Measurements from ENCODE around the gene KATNAL1. TPM values are rescaled to one million over a fixed set of nuclear protein-coding genes. Genes with fewer than 3 reads are reported as not detected.

The KATNAL1 gene
- total and polyA plus RNA-seq, 10 of the 15 experiments (the other 5 are each of a cell fraction or from before 2014, with no cell fraction given) = 6.5 to 18.7 (median 11.7) TPM

DNA sequence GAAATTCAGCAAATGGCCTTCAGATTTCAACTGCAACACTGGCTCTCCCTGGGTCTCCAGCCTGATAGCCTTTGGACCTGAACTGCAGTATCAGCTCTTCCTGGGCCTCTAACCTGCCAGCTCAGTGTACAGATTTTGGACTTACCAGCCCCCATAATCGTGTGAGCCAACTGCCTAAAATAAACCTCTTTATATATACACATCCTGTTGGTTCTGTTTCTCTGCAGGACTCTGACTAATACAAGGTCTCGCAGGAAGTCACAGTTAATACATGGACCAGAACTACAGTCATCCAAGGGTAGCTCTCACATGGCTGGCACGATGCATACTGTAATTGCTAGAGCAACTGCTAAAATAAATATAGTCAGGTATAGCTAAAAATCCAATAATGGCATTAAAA, 85.1 kb downstream of the KATNAL1 start (continued):
- no peak for TF ChIP-seq NR2F1 (conservative IDR thresholded peaks at IDR 0.05)

DNA sequence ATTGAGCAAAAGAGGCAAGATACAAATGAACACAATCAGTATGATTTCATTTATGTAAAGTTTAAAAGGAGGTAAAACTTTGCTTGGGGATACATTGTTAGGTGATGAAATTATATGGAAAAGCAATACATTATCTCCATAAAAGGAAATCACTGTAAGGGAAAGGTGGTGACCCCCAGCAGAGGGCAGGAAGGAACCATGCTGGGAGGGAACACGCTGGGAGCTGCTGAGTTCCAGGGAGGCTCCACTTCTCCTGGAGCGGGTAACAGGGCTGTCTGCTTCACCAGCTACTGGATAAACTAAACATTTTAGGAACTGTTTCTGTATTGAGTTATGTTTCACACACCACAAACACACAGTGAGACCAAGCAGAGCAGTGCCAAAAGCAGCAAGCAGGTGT, 91.2 kb downstream of the KATNAL1 start:
- no peak overlapping the region for H3K4me3 ChIP-seq
- no peak overlapping the region for H2AFZ ChIP-seq (ENCODE audit: control insufficient read depth, low read depth, low read length)
- in situ Hi-C loops (cut with MboI) = no loop called here
- H3K4me1 ChIP-seq (ENCODE audit: control insufficient read depth, insufficient read depth, low read length) = no peaks in the 10 kb centered on the region
- DNase-seq (ENCODE audit: low read depth, low spot score) (no peak), FAIRE-seq (no peak), ATAC-seq (no peak)
- no peaks in the 10 kb centered on the region for H4K20me1 ChIP-seq (ENCODE audit: control insufficient read depth, insufficient read depth)
- H3K27ac ChIP-seq (ENCODE audit: control insufficient read depth, insufficient read depth) = no peak overlapping the region
- POLR2A ChIA-PET = no interaction called here
- CTCF ChIA-PET = no interaction called here
- no peaks in the 10 kb centered on the region for H3K27me3 ChIP-seq (replicated peaks in 1 of 2; ENCODE audit: control insufficient read depth in 2 of 2, insufficient read depth in 2 of 2, low read length in 1 of 2)
- SMC1A ChIA-PET (ENCODE audit: uncharacterized antibody, unreplicated experiment) = no interaction called here
- no peaks in the 10 kb centered on the region; a peak in 1 of 4 replicates for H3K36me3 ChIP-seq (ENCODE audit: control insufficient read depth in 2 of 2, insufficient read depth in 2 of 2, low read length in 1 of 2)
- TF ChIP-seq CBX3 (IDR thresholded peaks at IDR 0.05; ENCODE audit: borderline replicate concordance, low read depth) (no peak), RBBP5 (conservative IDR thresholded peaks at IDR 0.05) (no peak), ZNF217 (IDR thresholded peaks at IDR 0.05) (no peak), POU2F2 (IDR thresholded peaks at IDR 0.05; ENCODE audit: borderline replicate concordance, low read depth, low read length) (no peak), YBX1 (IDR thresholded peaks at IDR 0.05) (no peak), MAX (IDR thresholded peaks at IDR 0.05; ENCODE audit: low read depth, low read length) (no peak), HDAC2 (IDR thresholded peaks at IDR 0.05) (no peak), RAD51 (IDR thresholded peaks at IDR 0.05) (no peak), RCOR1 (conservative IDR thresholded peaks at IDR 0.05; ENCODE audit: low read depth, low read length) (no peak)
- TF ChIP-seq, protein P1, sequence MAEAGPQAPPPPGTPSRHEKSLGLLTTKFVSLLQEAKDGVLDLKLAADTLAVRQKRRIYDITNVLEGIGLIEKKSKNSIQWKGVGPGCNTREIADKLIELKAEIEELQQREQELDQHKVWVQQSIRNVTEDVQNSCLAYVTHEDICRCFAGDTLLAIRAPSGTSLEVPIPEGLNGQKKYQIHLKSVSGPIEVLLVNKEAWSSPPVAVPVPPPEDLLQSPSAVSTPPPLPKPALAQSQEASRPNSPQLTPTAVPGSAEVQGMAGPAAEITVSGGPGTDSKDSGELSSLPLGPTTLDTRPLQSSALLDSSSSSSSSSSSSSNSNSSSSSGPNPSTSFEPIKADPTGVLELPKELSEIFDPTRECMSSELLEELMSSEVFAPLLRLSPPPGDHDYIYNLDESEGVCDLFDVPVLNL (IDR thresholded peaks at IDR 0.05; ENCODE audit: low read depth, low read length) = no peak
- TF ChIP-seq, protein P2, sequence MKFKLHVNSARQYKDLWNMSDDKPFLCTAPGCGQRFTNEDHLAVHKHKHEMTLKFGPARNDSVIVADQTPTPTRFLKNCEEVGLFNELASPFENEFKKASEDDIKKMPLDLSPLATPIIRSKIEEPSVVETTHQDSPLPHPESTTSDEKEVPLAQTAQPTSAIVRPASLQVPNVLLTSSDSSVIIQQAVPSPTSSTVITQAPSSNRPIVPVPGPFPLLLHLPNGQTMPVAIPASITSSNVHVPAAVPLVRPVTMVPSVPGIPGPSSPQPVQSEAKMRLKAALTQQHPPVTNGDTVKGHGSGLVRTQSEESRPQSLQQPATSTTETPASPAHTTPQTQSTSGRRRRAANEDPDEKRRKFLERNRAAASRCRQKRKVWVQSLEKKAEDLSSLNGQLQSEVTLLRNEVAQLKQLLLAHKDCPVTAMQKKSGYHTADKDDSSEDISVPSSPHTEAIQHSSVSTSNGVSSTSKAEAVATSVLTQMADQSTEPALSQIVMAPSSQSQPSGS (IDR thresholded peaks at IDR 0.05; ENCODE audit: low read length) = no peak
- TF ChIP-seq, protein P3, sequence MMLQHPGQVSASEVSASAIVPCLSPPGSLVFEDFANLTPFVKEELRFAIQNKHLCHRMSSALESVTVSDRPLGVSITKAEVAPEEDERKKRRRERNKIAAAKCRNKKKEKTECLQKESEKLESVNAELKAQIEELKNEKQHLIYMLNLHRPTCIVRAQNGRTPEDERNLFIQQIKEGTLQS (IDR thresholded peaks at IDR 0.05; ENCODE audit: borderline replicate concordance, extremely low read depth, low read depth, low read length) = no peak
- TF ChIP-seq, protein P4, sequence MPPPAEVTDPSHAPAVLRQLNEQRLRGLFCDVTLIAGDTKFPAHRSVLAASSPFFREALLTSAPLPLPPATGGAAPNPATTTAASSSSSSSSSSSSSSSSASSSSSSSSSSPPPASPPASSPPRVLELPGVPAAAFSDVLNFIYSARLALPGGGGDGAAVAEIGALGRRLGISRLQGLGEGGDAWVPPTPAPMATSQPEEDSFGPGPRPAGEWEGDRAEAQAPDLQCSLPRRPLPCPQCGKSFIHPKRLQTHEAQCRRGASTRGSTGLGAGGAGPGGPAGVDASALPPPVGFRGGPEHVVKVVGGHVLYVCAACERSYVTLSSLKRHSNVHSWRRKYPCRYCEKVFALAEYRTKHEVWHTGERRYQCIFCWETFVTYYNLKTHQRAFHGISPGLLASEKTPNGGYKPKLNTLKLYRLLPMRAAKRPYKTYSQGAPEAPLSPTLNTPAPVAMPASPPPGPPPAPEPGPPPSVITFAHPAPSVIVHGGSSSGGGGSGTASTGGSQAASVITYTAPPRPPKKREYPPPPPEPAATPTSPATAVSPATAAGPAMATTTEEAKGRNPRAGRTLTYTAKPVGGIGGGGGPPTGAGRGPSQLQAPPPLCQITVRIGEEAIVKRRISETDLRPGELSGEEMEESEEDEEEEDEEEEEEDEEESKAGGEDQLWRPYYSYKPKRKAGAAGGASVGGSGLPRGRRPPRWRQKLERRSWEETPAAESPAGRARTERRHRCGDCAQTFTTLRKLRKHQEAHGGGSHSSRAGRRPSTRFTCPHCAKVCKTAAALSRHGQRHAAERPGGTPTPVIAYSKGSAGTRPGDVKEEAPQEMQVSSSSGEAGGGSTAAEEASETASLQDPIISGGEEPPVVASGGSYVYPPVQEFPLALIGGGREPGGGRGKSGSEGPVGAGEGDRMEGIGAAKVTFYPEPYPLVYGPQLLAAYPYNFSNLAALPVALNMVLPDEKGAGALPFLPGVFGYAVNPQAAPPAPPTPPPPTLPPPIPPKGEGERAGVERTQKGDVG (CRISPR knock-in tag; IDR thresholded peaks at IDR 0.05) = no peak
- RAD21 ChIA-PET (ENCODE audit: unreplicated experiment) = interaction anchor here (0.9 kb wide), 1 partner anchor 84 kb away, joined by 3 read pairs; no protein-coding TSS in a partner anchor
- WGBS (ENCODE audit: insufficient coverage, insufficient replicate concordance, low lambda C conversion rate, missing lambda C conversion rate) = 100% methylated on average over 2 of the region's 2 CpGs
- intact Hi-C loops (cut with micrococcal nuclease; ENCODE audit: unreplicated experiment) = no loop called here
- H3K9me3 ChIP-seq (replicated peaks; ENCODE audit: control insufficient read depth, insufficient read depth, low read length) = no peaks in the 10 kb centered on the region
- H3K9ac ChIP-seq (ENCODE audit: control insufficient read depth, insufficient read depth, low read length) = no peak overlapping the region
- no TSS peak for BruUV-seq (replicated peaks)
- H3K79me2 ChIP-seq (ENCODE audit: control insufficient read depth, insufficient read depth, low read length) = no peaks in the 10 kb centered on the region
- no peak overlapping the region for H3K4me2 ChIP-seq (ENCODE audit: control insufficient read depth, insufficient read depth)
